ENCODE results near the gene NEK1. TPM values are rescaled to one million over a fixed set of nuclear protein-coding genes. Genes with fewer than 3 reads are reported as not detected.
"Not testable (repeated sequence)": the region's sequence is repeated elsewhere in the genome, so short reads cannot be mapped to it uniquely, and the experiment has no call there.

NEK1 gene
- total RNA-seq, 1 donor from 2014 or later: 14.2 TPM

DNA sequence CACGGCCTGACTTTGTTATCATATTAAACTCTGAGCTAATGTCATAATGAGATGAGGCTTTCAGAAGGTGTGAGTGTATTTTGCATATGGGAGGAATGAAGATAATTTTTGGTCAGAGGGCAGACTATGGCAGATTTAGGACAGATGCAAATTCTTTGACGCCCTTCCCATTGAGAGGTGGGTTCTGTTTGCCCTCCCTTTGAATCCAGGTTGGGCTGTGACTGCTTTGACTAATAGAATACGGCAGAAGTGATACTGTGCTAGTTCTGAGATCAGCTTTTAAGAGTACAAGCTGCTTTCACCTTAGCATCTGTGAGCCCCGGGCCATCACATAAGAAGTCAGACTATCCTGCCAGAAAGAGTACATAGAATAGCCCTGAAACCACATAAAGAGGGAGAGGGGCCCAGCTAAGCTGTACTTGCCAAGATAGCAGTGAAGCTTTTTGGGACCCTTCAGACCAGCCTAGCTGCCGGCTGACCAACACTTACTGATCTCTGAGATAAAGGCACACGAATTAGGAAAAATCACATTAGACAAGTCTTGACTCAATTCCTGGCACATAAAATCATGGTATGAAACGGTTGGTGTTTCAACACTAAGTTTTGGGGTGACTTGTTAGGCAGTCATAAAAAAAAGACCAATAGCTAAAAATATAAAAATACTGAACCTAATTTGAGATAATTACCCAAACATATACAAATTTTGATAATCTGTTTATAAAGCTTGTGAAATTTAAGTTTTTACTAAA is 174.9 kb downstream of the NEK1 start:
- intact Hi-C loops (cut with micrococcal nuclease): no loop called here

DNA sequence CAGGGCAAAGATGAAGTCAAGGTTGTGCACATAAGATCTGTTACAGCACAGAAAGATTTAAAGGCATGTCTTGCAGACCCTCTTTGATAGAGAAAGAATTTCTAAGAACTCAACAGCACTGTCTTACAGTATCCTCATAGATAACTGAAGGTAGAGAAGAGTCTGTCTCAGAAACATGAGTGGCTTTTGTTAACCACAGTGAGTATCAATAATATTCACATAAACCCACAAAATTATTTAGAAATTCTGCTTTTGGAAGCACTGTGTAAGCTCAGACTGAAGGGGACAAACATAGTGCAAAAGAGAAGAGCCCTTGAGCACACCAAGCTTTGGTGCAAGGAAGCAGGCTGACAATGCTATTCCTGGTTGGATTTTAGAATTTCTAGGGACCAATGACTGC is 175.6 kb downstream of the NEK1 start:
- intact Hi-C loops (cut with micrococcal nuclease): no loop called here

DNA sequence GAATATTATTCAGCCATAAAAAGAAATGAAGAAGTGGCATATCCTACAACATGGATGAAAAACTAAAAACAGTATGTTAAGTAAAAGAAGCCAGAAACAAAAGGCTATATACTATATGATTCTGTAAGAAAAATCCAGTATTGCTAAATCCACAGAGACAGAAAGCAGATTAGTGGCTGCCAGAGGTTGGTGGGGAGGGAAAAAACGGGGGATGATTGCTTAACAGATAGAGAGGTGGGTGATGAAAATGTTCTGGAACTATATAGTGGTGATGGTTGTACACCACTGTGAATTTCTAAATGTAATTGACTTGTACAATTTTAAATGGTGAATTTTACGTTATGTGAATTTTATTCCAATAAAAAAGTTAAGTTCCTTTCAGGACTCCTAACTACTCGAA is 184.0 kb downstream of the NEK1 start:
- intact Hi-C loops (cut with micrococcal nuclease): no loop called here

DNA sequence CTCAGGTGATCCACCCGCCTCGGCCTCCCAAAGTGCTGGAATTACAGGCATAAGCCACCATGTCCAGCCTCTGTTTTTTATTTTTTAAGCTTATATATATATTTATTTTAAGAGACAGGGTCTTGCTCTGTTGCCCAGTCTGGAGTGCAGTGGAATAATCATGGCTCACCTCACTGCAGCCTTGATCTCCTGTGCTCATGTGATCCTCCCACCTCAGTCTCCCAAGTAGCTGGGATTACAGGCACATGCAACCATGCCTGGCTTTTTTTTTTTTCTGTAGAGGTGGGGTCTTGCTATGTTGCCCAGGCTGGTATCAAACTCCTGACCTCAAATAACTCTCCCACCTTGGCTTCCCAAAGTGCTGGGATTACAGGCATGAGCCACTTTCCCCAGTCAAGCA is 184.7 kb downstream of the NEK1 start:
- intact Hi-C loops (cut with micrococcal nuclease): not testable (repeated sequence)

DNA sequence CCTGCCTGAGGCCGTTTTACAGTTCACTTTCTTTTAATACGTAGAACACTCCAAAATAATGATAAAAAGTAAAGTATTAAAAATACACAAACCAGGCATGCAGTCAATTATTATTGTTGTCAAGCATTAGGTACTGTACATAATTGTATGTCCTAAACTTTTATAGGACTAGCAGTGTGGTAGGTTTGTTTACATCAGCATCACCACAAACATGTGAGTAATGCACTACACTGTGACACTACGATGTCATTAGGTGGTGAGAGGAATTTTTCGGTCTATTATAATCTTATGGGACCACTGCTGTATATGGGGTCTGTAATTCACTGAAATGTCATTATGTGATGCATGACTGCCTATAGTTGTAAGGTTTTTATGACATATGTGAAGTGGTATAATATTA is 192.1 kb downstream of the NEK1 start:
- intact Hi-C loops (cut with micrococcal nuclease): no loop called here

DNA sequence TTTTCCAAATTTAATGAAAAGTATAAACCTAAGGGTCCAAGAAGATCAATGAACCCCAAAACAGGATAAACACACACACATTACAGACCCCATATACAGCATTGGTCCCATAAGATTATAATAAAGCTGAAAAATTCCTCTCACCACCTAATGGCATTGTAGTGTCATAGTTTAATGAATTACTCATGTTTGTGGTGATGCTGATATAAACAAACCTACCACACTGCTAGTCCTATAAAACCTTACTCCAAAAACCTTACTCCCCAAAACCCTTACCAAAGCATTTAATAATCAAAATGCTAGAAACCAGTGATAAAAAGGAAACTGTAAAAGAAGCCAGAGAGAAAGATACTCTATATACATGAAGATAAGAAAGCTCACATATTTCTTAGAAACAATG is 193.5 kb downstream of the NEK1 start:
- intact Hi-C loops (cut with micrococcal nuclease): loop anchor here (1.0 kb wide), 1 partner anchor 8 kb away; no protein-coding TSS in a partner anchor

DNA sequence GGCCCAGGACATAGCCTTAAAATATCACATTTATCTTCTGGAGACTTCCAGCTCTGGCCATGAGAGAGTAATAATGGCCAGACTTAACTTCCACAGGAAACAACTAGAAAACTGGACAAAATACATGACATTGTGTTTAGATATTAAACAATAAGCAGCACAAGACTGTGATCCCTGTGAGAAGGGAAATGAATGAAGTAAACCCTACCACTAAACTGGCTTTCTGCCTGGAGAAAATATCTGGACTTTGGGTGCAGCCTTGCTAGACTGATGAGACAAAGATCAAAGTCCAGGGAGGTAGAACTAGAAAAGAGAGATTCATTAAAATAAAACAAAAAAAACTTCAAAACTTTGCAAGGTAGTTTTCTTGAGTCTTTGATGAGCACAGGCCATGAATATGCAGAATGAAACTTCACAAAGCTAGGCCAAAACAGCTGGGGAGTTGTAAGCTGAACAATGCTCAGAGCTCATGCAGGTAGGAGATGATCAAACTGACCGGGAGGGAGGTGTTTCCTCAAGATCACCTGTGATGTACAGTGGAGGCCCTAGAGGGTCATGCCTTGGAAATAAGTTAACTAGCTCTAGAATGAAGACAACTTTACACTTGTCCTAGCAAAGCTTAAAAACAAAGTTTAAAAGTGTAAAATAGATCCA is 194.6 kb downstream of the NEK1 start:
- intact Hi-C loops (cut with micrococcal nuclease): no loop called here

DNA sequence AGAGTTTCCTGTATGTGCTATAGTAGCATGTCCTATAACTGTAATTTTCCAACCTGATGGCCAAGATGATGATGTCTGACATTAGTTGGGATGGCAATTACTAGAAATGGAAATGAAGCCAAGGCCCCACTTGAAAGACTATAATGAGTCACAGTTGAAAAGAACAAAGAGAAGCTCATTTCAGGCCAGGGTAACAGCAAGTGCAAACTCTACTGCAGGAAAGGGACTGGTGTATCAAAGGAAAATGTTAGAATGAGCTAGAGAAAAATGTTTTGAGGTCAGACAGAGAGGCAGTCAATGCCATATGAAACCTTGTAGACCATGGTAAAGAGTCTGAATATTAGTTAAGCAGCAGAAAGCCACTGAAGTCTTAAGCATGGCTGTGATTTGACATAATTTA is 195.4 kb downstream of the NEK1 start:
- intact Hi-C loops (cut with micrococcal nuclease): no loop called here

DNA sequence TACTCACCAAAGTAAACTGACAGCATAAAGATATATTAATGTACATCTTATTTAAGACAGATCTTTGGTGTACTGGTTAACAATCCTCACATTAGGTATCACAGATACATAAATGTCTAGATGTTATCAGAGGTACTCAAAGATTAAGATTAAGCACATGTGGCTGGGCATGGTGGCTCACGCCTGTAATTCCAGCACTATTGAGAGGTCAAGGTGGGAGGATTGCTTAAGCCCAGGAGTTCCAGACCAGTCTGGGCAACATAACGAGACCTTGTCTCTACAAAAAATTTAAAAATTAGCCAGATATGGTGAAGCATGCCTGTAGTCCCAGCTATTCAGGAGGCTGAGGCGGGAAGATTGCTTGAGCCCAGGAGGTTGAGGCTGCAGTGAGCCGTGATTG is 195.9 kb downstream of the NEK1 start:
- intact Hi-C loops (cut with micrococcal nuclease): no loop called here

DNA sequence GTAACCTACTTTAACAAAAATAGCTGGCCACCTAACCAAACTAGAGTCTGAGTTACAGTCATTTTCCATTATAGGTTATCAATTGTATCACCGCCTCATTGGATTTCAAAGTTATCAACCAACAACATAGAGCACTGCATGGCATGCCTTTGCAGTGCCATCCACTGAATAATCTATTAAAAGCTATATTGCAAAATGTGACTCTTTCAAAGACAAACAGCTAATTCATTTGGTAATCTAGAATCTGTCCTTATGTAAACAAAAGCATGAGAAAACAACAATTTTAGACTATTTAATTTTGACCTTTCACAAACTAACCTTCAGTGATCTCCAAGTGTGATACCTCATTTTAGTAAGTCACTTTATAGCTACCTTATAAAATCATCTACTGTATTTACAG is 197.5 kb downstream of the NEK1 start:
- intact Hi-C loops (cut with micrococcal nuclease): loop anchor here (5.0 kb wide), 1 partner anchor 143 kb away; the partner anchor contains the start of gene SH3RF1

DNA sequence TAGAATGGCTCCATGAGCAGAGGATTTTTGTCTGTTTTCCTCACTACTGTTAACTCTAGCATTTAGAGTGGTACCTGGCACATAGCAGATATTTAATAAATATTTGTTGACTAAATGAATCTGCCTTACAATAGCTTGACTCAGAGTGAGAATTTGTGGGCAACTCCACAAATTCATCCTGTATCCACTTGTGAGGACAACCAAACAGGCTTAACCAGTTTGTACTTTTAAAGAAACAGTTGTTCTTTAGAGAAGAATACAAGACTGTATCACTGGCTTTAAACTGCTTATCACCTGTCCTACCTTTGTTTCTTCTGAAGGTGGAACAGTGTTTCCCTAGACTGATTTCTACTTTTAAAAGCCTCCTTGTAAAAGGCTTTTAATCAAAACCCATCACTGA is 200.3 kb downstream of the NEK1 start:
- intact Hi-C loops (cut with micrococcal nuclease): loop anchor here (5.0 kb wide), 1 partner anchor 140 kb away; the partner anchor contains the start of gene SH3RF1

DNA sequence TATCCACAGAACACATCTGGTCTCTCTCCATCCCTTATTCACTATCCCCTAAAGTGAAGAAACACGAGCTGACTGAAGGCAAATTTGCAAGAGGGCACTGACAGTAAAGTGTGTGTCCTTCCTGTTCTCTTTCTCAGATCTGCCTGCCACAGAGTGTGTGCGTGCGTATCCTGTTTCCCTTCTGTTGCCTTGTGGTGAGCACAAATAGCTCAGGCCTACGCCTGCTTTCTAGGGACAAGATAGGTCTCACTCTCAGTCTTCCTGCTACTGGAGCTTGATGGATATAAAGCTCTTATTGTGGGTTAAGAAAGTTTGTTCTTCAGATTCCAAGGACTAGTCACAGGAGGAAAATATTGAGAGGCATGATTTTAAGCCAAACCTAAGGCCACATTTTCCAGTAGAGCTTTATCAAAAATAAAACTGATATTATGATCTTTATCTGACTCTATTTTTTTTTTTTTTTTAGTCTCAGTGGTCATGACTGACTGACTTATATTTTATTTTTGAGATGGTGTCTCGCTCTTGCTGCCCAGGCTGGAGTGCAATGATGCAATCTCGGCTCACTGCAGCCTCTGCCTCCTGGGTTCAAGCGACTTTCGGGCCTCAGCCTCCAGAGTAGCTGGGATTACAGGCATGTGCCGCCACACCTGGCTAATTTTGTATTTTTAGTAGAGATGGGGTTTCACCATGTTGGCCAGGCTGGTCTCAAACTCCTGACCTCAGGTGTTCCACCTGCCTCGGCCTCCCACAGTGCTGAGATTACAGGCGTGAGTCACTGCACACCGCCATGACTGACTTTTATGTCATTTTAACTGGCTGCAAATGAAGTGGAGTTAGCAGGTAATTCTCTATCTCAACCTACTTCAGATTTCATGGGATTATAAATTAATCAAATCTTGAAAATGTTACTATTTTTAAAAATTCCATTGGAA is 201.3 kb downstream of the NEK1 start:
- intact Hi-C loops (cut with micrococcal nuclease): loop anchor here (1.0 to 5.0 kb wide), 4 partner anchors 8 to 401 kb away; partner anchors contain the start of genes CBR4 and SH3RF1

DNA sequence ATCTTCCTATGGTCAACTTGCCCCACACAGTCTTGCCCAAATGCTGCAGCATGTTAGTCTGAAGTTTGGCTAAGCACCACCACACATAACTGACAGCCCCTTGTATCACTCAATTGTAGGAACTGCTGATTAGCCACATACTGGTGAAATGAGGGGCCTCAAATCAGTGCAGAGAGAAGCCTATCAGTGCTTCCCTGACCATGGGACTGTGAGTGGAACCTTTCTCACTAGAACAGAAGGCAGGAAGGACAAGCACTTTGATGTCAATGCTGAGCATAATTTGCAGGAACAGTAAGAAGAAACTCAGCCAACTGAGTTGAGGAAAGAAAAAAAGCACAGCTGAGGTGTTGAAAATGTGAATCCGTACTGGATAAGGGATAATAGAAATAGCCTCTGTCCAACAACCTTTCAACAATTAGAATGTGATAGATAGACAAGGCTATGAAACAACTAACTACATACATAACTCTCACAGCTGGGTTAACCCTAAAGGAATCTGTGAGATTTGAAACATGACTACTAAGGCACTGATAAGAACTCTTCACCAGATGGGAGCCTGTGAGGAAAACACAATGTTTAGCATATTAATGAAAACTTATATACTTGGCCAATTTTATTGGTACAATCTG is 205.1 kb downstream of the NEK1 start:
- intact Hi-C loops (cut with micrococcal nuclease): no loop called here

DNA sequence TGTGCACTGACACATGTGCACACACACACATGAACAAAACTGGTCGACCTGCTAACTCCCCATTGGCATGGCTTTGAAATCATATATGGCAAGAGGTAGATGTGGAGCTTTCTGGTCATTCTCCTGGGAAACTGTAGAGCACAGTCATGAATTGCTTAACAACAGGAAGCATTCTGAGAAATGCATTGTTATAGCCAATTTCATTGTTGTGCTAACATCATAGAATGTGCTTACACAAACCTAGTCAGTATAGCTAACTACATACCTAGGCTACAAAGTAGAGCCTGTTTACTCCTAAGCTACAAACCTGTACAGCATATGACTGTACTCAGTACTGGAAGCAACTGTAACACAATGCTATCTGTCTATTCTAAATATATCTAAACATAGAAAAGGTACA is 207.4 kb downstream of the NEK1 start:
- intact Hi-C loops (cut with micrococcal nuclease): no loop called here

DNA sequence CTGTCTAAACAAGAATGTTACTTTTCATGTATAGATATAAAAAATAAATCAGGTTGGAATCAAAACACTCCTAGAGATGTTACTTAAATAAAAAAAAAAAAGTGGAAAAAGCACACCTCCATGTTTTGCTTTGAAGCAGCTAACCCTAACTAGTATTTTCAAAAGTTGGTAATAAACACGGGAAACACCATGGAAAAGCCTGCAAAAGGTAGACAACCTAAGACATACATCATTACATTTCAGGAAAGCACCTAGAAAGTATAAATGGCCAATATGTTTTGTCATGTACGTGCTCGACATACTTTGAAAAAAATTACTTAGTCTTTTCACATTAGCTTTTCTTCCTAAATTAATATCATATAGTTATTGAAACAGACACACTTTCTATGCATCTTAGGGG is 211.6 kb downstream of the NEK1 start:
- intact Hi-C loops (cut with micrococcal nuclease): no loop called here

DNA sequence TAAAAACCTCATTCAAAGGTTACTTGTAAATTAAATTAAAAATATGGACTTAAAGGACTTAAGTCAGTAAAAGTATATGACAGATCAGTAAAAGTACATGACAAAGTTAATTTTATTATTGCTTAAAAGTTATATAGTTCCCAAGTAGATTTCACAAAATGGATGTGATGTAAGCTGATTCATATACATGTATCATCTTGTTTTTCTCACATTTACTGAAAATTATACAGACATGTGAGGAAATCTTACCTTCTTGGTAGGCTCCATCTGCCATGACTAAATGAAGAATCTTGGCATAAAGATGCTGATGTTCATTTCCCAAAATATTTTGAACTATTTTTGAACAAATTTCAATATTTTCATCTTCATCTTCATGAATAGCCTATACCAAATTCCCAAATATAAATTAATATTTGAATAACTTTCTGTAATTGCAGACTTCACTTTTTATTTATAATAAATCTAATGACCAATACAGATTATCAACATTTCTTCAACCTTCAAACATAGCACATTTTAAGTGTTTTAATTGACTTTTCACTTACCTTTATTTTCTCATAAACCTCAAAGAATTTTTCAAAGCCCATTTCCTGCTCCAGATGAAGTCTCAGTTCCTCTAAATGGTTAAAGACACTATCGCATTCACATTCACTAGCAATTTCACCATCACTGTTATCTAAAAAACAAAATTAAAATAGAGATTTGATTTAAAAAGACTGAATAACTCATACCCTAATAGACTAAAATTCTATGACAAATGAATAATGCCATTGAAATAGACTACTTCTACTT is 212.2 kb downstream of the NEK1 start:
- intact Hi-C loops (cut with micrococcal nuclease): no loop called here

DNA sequence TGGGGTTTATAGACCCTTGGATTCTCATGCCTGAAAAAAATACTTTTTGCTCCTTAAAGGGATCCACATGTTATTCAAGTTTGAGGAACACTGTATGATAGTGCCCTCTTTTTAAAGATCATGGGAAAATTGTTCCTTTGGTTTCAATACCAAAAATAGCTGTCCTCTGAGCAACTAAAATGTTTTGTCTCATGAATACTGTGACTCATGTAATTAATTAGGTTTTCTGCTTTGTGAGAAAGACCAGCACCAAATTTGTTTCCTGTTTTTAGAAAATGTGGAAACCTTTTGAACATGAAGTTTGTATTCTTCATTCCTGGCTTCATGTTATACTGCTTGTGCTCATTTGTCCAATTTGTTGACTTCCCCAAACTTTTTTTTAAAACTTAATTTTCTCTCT is 214.1 kb downstream of the NEK1 start:
- intact Hi-C loops (cut with micrococcal nuclease): no loop called here

DNA sequence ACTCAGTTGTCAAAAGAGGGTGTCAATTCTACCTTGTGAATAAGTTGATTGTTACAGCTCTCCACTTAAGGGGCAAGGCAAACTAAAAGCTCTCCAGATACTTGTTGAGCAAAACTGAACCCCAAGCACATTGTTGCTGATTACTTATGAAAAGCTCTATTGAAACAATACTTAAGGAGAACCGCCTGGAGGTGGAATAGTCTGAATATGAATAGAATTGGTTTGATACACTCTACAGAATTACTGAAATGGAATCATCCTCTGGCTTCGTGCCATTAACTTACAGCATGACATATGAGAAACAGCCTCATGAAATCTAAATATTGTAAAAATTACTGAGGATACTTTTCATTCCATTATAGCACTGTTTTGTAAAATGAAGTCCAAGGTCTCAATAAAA is 214.6 kb downstream of the NEK1 start:
- intact Hi-C loops (cut with micrococcal nuclease): no loop called here

DNA sequence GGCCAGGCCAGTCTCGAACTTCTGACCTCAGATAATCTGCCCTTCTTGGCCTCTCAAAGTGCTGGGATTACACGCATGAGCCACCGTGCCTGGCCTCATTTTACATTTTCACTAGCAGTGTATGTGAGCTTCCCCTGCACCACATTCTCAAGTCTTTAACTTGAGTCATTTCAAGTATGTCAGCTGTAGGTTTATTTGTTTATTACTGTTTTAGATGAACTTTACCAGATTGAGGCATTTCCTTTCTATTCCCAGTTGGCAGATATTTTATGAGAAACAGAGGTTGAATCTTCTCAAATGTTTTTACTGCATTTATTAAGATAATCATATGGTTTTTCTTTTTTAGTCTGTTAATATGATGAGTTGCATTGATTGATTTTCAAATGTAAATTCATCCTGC is 227.0 kb downstream of the NEK1 start:
- intact Hi-C loops (cut with micrococcal nuclease): no loop called here

DNA sequence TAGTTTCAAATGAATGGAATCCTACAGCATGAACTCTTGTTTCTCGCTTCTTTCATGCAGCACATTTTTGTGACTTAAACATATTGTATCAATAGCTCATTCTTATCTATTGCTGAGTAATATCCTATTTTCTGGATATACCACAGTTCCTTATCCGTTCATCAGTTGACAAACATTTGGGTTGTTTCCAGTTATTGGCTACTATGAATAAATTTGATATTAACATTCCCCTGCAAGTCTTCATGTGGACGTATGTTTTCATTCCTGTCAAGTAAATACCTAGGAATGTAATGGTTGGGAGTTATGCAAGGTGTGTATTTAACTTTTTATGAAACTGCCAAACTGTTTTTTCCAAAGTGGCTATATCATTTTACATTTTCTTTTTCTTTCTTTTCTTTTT is 227.6 kb downstream of the NEK1 start:
- intact Hi-C loops (cut with micrococcal nuclease): no loop called here

DNA sequence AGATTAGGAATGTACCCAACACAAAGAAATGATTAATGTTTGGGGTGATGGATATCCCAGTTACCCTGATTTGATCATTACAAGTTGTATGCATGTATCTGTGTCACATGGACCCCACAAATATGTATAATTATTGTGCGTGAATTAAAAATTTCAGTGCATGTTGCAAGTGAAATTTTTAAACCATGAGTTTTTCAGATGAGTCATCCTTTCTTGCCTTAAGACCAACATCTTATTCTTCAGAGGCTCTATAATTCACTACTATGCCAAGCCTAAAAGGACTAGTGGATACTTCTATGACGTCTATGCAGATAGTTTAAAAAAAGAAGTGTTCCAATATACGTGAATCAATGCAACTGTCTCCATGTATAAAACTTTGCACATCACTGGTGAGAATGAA is 228.7 kb downstream of the NEK1 start:
- intact Hi-C loops (cut with micrococcal nuclease): no loop called here

Data from T-helper 1 cell treated with Interleukin-12 subunit alpha and Interleukin-12 subunit beta and Interleukin-4 antibody, amounts not matched to agents 30 ng/mL and 1 ng/mL, for 36 hours (primary cell).